ENCODE results near the gene MYBBP1A. TPM values are rescaled to one million over a fixed set of nuclear protein-coding genes. Genes with fewer than 3 reads are reported as not detected.
A peak's percentile ranks its signal among the peaks of the same experiment; 100 is the strongest.

Gene MYBBP1A
- total RNA-seq, 1 donor from 2014 or later, result 110 TPM

DNA sequence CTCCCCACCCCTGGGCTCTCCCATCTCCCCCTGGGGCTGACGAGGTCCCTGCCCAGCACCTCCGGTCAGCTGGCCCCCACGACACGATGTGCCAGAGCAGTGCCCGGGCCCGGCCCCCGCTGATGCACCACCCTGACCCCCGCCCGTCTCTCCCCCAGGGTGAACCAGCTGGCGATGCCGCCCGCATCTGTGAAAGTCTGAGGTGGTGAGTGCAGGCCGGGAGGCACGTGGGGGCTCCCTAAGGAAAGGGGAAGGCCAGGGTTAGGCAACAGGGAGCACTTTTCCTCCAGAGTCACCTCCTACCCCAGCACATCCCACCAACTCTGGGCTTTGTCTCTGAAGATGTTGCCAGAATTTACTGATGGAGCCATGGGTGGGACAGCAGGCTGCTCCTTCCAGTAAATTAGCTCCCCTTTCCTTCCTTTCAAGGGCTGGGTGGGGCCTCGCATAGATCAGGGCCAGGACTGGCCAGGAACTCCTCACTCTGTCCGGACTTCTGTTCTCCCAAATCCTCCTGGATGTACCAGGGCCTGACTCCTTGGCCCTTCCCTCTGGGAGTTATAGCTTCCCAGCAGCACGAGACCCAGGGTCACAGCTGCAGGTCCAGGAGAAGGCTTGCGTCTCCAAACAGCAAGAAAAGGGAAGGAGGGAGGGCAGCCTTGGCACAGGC lies 18.3 kb downstream of the MYBBP1A start:
- DNase-seq (ENCODE audit: low spot score), result no peak

DNA sequence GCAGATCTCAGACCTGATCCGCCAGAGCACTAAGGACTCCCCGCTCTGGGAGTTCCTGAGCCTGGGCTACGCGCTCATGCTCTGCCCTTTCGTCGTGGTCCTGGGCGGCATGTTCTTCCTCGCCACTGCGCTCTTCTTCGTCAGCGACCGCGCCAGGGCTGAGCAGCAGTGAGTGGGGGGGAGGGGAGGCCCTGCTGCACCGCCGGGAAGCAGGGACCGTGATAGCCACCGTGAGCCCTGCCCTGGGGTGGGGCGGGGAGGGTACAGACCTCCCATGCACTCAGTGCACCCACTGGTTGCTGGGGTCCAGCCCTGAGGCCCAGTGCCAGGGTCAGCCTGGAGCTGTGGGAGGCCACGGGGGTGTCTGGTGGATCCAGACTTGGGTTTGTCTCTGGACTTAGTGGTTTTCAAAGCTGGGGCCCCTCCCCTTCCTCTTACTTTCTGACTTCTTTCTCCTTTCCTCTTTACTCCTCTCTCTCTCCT lies 18.9 kb downstream of the MYBBP1A start:
- no peak for DNase-seq (ENCODE audit: low spot score)

DNA sequence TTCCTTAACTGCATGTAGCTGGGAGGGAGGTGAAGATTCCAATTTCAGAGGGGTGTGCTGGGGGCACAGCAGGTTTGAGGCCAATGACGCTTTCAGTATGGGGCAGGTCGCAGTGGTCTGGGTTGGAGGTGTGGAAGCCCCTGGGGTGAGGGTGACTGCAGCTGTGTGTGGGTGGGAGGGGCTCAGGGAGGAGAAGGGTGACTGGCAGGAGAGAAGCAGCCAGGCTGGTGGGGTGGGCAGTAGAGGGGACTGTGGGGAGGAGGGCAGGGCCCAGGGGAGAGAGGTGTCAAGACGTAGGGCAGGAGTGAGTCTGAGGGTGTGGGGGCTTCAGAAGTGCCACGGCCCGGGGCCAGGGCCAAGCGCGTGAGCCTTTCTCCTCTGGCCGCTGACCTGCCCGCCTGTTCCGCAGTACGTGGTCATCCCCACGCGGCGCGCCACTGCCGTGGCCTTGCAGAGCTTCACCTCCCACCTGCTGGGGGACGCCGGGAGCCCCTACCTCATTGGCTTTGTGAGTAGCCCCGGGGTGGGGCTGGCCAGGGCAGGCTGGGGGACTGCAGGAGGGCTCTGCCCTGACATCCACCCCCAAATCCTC lies 19.4 kb downstream of the MYBBP1A start:
- no peak for DNase-seq (ENCODE audit: low spot score)

DNA sequence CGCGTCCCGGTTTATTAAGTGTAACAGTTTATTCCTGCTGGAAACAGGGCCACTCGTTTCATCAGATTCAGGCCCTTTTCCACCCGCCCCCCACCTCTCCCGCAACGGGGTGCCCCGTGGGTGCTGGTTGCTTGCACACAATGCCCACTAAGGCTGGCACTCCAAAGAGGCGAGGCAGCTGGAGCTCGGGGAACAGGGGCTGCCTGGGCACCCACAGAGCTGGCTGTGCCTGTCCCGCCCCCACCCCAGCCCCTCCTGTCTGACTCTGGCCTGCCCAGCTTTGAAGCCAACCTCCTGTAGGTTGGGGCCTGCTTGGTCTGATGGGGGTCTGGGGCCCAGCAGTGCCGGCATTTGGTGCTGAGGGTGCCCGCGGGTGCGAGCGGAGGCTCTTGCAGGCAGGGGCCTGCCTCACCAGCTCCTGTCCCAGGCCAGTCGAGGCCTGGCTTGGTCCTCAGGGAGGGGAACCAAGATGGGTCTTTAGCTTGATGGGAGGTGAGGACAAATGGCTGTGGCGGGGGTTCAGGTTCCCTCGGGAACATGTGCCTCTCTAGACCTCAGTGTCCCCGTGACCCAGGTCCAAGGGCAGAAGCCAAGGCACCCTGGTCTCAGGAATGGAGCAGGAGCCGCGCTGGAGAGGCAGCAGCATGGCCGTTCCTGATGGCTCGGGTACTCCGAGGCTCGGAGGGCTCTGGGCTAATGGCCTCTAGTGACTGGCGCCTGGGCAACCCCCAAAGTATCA lies 20.1 kb downstream of the MYBBP1A start:
- no peak for DNase-seq (ENCODE audit: low spot score)

DNA sequence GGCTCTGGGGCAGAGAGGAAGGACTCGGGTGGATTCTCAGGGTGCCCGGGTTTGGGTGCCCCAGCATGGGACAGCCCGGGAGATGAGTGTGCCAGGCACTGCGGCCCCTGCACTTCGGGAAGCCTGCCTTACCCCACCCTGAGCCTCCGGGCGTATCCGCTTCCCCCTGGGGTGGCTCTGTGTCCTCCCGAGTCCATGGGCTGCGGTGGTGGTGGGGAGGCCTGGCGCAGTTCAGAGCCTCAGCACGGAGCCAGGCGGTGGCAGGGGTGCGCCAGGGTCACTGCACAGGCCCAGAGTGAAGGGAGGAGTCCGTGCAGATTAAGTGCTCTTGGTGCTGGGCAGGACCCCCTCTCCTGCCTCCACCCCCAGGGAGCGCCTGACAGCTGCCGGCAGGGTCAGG lies 20.7 kb downstream of the MYBBP1A start:
- DNase-seq (ENCODE audit: low spot score), result no peak

DNA sequence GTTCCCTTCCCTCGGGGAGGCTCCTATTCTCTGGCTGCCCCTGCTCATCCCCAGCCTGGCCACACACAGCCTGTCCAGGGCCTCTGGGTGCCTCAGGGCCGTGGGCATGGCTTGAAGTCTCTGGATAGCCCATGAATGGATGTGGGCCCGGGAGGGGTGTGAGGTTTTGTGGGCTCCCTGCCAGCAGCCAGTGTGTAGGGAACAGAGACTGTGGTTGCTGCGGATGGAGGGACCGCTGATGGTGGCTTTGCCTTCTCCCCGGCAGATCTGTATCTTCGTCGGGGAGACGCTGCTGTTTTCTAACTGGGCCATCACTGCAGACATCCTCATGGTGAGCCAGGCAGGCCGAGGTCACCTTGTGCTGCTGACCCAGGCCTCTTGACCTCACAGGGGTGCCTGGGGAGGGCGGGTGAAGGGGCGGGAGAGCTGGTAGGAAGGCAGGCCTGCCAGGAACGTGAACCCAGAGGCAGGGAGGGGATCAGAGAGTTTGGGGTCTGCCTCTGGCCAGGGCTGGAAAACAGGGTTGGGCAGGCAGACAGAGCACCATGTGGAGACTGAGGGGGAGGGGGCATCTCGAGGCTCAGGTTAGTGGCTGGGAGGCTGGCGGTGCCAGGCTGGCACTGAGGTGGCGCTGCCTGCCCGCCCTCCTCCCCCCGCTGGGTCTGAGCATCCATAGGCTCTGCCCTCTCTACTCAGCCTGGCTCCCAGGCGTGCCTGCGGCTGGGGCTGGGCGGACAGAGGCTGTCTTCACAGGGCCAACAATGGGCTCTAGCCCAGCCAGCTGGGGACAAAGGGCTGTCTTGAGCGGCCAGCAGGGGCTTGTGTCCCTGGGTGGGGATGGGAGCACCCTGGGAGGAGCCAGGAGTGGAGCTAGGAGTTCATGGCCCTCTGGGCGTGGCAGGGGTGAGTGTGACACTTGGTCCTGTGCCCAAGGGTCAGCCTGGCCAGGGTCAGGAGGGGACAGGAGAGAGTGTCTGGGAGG lies 21.4 kb downstream of the MYBBP1A start:
- DNase-seq (ENCODE audit: low spot score), result no peak

DNA sequence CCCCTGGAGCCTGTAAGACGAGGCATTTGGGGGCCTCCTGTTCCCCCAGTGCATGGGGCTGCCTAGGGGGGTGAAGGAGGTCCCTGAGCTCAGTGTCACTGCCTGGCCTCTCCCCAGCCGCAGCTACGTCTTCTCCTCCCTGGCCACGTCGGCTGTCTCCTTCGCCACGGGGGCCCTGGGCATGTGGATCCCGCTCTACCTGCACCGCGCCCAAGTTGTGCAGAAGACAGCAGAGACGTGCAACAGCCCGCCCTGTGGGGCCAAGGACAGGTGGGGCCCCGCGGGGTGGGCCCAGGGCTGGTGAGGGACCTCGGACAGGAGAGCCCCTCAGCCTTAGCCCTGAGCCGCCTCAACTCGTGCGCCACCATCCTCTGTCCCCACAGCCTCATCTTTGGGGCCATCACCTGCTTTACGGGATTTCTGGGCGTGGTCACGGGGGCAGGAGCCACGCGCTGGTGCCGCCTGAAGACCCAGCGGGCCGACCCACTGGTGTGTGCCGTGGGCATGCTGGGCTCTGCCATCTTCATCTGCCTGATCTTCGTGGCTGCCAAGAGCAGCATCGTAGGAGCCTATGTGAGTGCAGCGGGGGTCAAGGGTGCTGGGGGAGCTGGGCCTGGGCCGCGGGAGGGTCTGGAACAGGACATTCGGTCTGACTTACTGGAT lies 22.2 kb downstream of the MYBBP1A start:
- DNase-seq (ENCODE audit: low spot score), result no peak

DNA sequence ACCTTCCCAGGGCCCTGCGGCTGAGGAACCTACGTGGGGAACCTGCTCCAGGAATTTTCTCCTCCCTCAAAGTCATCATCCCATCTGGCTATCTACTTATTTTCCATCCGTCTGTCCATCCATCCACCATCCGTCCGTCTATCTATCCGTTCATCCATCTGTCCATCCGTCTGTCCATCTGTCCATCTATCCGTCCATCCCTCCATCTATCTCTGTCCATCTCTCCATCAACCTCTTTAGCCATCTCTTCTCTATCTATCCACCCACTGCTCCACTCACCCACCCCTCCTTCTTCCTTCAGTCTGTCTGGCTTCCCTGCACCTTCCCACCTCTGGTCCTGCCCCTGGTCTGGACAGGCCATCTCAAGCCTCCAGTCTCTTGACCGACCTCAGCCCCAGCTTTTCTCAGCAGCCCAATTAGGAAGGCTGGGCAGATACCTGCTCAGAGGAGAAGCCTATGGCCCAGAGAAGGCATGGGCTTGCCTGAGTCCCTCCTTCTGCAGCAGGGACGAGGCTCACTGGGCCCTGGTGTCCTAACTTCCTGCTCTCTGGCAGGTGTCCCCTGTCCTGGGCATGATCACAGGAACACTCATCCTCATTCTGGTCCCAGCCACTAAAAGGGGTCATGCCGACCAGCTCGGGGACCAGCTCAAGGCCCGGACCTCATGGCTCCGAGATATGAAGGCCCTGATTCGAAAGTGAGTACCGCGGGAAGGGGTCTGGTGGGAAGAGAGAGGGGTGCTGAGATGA lies 23.0 kb downstream of the MYBBP1A start:
- DNase-seq (ENCODE audit: low spot score), result no peak

DNA sequence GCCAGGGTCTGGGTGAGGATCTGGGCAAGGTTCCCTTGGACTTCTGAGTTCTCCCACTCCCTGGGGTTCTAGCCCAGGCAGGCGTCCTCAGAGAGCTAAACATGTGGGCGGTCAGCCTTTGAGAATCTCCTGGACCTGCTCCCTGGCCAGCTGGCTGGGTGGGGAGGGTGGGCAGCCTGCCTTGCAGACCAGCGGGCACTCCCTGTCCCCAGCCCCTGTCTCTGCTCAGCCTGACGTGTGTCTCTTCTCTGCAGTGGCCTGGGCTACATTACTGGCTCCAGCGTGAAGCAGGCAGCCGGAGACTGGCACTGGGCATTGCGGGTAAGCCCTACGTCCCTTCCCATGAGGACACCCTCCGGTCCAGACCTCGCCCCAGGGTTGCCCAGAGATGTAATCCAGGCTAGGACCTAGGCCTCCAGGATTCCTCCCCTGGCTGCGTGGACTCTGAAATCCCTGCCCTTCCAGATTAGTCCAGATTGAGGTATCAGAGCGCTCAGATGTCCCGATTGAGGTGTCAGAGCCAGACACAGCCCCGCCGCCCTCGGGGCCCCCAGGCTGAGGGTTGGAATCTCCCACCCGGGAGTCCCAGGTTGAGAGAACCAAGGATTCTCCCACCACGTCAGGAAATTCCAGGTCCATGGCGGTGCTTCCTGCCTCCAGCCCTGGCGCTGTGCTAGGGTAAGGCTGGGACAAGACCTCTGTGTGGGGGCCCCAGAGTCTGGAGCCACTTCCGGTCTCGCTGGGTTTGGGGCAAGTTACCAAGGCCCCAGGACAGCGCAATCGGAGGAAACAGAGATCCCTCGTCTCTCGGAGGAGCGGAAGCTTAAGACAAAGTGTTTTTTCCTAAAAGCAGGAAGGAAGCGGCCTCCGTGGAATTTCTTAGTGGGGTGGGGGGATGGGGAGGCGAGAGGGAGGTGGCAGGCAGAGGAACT lies 24.1 kb downstream of the MYBBP1A start:
- DNase-seq (ENCODE audit: low spot score), result no peak

DNA sequence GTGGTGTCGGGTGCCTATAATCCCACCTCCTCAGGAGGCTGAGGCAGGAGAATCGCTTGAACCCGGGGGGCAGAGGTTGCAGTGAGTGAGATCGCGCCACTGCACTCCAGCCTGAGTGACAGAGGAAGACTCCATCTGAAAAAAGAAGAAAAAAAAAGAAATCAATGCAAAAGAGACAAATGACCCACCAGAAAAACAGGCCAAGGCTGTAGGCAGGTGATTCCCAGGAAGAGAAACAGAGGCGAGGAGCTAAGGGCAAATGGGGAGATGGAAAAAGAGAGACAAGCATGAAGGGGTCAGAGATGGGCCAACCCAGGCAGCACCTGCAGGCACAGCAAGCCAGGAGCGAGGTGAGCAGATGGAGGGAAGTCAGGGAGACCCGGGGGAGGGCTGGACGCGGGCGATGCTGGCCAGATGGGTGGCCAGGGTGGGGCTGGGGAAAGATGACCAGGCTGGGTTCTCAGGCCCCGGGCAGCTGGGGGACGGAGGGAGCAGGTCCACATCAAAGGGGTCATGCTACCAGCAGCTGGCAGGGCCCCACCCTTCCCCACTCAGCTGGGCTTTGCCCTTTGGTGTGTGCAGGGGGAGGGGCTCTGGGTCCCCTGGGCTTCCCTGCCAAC lies 25.5 kb downstream of the MYBBP1A start:
- DNase-seq (ENCODE audit: low spot score), result no peak

DNA sequence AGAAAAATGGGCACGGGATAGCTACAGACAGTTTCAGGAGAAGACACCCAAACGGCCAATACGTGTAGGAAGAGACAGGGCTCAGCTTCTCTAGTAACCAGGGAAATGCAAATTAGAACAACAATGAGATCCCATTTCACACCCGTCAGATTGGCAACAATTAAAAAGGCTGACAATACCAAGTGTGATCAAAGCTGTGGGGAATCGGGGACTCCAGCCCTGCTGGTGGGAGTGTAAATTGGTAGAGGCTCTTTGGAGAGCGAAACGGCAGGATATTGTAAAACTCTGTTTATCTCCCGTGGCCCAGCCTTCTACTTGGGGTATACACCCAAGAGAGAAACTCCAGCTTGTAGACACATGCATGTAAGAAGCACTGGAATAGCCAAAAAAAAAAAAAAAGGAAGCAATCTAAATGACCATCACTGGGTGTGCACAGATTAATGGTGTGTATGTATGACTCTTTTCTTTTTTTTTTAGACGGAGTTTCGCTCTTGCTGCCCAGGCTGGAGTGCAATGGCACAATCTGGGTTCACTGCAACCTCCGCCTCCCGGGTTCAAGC lies 27.5 kb downstream of the MYBBP1A start:
- no peak for DNase-seq (ENCODE audit: low spot score)

DNA sequence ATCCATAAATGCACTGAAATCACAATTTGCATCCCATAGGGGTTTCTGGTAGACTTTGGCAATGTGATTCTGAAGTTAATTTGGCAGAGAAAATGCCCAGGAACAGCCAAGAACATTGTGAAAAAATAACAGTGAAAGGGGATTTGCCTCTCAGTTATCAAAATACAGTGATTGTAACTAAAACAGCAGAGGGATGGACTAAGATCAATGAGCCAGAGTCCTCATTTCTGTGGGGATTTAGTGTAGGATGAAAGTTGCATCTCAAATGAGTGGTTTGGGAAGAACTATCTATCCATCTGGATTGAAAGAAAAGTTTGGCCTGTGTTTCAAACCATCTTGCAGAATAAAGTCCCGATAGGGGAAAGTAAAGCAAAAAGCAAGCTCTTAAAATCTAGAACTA lies 28.1 kb downstream of the MYBBP1A start:
- no peak for DNase-seq (ENCODE audit: low spot score)

DNA sequence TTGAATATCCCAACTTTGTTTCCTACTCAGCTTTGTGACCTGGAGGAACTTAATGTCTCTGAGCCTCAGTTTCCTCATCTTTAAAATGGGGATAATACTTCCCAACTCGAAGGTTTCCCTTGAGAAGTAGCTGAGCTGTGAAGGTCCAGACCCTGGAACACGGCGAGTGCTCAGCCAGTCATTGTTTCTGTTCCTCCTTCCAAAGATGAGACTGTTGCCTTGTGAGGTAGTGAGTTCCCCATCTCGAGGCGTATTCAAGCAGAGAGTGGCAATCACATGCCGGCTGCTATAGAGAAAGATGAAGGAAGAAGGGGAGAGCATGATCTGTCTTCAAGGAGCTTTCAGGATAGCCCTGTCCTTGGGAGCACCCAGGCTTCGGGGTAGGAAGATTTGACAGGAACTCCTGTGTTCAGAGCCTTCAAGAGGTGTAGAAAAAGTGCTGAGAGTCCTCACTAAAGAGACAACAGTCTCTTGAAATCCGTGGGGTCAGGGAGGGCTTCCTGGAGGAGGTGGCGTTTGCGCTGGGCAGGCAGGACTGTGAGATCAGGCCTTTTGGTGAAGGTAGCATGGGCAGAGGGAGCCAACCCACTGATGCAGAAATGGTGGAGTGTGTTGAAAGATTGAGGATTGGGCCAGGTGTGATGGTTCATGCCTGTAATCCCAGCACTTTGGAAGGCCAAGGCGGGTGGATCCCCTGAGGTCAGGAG lies 29.3 kb downstream of the MYBBP1A start:
- DNase-seq (ENCODE audit: low spot score), result no peak

DNA sequence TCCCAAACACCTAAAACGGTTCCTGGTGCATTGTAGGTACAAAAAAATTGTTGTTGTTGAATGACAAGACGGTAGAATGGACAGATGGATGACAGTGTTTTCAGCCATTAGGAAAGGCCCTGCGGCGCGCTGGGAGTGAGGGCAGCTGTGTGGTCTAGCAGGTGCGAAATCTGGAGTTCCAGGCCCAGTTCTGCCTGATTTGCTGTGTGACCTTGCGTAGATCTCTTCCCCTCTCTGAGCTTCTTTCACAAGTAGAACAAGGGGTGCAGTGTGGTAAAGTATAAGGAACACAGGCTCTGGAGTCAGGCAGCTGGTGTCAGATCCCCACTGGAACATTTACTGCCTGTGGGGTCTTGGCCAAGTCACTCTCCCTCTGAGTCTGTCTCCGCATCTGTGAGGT lies 31.2 kb downstream of the MYBBP1A start:
- no peak for DNase-seq (ENCODE audit: low spot score)

DNA sequence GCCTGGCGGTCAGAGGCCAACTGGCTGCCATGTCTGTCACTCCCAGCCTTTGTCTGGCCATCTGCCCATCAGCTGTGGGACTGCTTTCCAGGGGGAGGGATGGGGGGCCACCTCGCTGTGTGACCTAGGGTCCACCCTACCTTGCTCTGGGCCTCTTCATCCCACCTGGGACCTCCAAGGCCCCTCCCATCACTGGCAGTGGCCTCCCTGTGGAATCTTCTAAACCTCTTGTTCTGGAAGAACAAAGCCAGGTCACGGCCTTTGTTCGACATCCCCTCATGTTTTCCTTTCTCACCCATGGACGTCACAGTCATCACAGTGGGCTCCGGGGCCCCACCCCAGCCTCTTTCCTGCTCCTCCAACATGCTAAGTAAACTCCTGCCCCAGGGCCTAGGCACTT lies 32.5 kb downstream of the MYBBP1A start:
- DNase-seq (ENCODE audit: low spot score), result no peak

DNA sequence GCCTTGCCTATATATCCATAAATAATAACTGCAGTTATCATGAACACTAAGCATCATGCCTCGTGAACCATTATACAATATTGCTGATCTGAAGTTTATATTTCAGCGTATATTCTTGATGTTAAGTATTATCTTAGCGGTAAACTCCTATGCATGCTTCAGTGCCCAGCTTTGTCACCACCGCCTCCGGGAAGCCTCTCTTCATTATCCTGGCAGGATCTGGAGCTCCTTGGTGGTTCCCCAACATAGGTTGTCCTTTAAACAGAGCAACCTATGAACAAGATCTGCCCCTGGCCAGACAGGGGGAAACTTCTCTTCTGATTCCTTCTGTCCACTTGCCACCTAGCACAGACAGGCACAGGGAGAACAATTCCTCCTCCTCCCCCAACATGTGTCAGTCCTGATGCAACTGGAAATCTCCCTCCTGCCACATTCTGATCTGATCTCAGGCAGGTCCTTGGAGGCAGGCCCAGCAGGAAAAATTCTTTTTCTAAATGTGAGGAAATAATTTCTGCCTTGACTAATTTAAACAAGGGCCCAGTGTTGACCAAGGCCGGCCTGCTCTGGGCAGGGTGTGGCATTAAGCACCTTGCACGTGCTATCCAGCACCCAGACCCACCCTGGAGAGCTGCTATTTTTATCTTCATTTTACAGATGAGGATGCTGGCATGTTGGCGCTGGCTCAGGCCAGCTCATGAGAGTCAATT lies 34.1 kb downstream of the MYBBP1A start:
- peak; percentile 65 for DNase-seq (ENCODE audit: low spot score)
